ENCODE data around the gene GPR62. TPM values are rescaled to one million over a fixed set of nuclear protein-coding genes. Genes with fewer than 3 reads are reported as not detected.

GPR62 gene
- total and polyA plus RNA-seq, 2 of the 8 experiments (the other 6 are each of a cell fraction or from before 2014, with no cell fraction given) = 0.22 to 0.29 TPM

GRCh38 chr3:51961011-51961410 is 5.8 kb downstream of the GPR62 start (continued):
- no peak for TF ChIP-seq KDM5A (IDR thresholded peaks at IDR 0.05; ENCODE audit: low read length)
- TF ChIP-seq CHD7 (IDR thresholded peaks at IDR 0.05; ENCODE audit: insufficient replicate concordance, low read length) = no peak
- no peak for TF ChIP-seq BRCA1 (IDR thresholded peaks at IDR 0.05; ENCODE audit: low read depth, low read length)
- TF ChIP-seq SP2 (IDR thresholded peaks at IDR 0.05; ENCODE audit: low read length) = no peak
- TF ChIP-seq CHD1 (IDR thresholded peaks at IDR 0.05; ENCODE audit: low read depth, low read length) = no peak
- no peak for TF ChIP-seq ZNF274 (IDR thresholded peaks at IDR 0.05; ENCODE audit: borderline replicate concordance, extremely low read depth, low read length)

All from H1 (cell line).